HG02759 (cell line): ENCODE data around the gene LPP.
A peak's percentile ranks its signal among the peaks of the same experiment; 100 is the strongest.
"Not testable (repeated sequence)": the region's sequence is repeated elsewhere in the genome, so short reads cannot be mapped to it uniquely, and the experiment has no call there.

Experiments used
- ATAC-seq: cut with Tn5 transposase; IDR thresholded peaks from one replicate; pipeline ENCODE4 v1.9.1; 2021; ENCODE audit warnings: mild to moderate bottlenecking, moderate library complexity; ENCODE audit not compliant: unreplicated experiment

Gene LPP

GRCh38 chr3:188690064-188690463, 536.1 kb downstream of the LPP start:
- no peak for ATAC-seq

- no peak for ATAC-seq
Measured at GRCh38 chr3:188691004-188691403, 537.0 kb downstream of the LPP start.

GRCh38 chr3:188691665-188692064, 537.7 kb downstream of the LPP start:
- ATAC-seq = no peak

GRCh38 chr3:188692700-188693099, 538.7 kb downstream of the LPP start:
- no peak for ATAC-seq

- no peak for ATAC-seq
Measured at GRCh38 chr3:188693435-188693834, 539.5 kb downstream of the LPP start.

- no peak for ATAC-seq
Measured at GRCh38 chr3:188695241-188695640, 541.3 kb downstream of the LPP start.

- ATAC-seq = peak; percentile 74
Measured at GRCh38 chr3:188697127-188697526, 543.2 kb downstream of the LPP start.

GRCh38 chr3:188698436-188698835, 544.5 kb downstream of the LPP start:
- no peak for ATAC-seq

GRCh38 chr3:188700501-188700900, 546.5 kb downstream of the LPP start:
- no peak for ATAC-seq

GRCh38 chr3:188700918-188701317, 547.0 kb downstream of the LPP start:
- ATAC-seq = no peak

GRCh38 chr3:188701485-188701969, 547.6 kb downstream of the LPP start:
- ATAC-seq = no peak

GRCh38 chr3:188702028-188702427, 548.1 kb downstream of the LPP start:
- not testable (repeated sequence) for ATAC-seq

GRCh38 chr3:188706176-188706575, 552.2 kb downstream of the LPP start:
- ATAC-seq = no peak

GRCh38 chr3:188706599-188706998, 552.6 kb downstream of the LPP start:
- no peak for ATAC-seq

- ATAC-seq = no peak
Measured at GRCh38 chr3:188707381-188708288, 553.7 kb downstream of the LPP start.

- ATAC-seq = no peak
Measured at GRCh38 chr3:188711881-188712247, 557.9 kb downstream of the LPP start.

GRCh38 chr3:188712248-188712924, 558.4 kb downstream of the LPP start:
- no peak for ATAC-seq

- no peak for ATAC-seq
Measured at GRCh38 chr3:188712991-188713390, 559.0 kb downstream of the LPP start.

- ATAC-seq = no peak
Measured at GRCh38 chr3:188719545-188719944, 565.6 kb downstream of the LPP start.

GRCh38 chr3:188720215-188720614, 566.3 kb downstream of the LPP start:
- no peak for ATAC-seq

- ATAC-seq = no peak
Measured at GRCh38 chr3:188720636-188721035, 566.7 kb downstream of the LPP start.

- ATAC-seq = no peak
Measured at GRCh38 chr3:188721312-188721711, 567.4 kb downstream of the LPP start.
